ENCODE measurements around the gene KCNAB2. TPM values are rescaled to one million over a fixed set of nuclear protein-coding genes. Genes with fewer than 3 reads are reported as not detected.

Gene KCNAB2
- total RNA-seq, 3 donors from 2014 or later = 199 to 230 (median 202) TPM

DNA sequence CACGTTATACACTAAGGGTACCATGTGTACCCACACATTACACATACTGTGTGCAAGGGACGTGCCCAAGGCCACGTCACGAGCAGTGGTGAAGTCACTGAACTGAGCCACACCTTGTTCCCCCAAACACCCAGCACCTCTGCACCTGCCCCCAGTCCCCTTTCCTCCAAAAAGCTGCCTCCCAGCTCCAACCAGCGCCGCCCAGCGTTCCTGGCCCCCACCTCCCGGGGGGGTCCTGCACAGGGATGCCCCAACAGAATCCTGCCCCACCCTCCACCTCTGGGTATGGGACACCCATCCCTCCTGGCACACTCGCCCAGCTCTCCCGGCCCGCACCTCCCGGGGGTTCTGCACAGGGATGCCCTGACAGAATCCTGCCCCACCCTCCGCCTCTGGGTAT, 80.3 kb downstream of the KCNAB2 start:
- no peaks in the 10 kb centered on the region for H3K36me3 Mint-ChIP-seq (ENCODE audit: insufficient read depth)
- ATAC-seq = no peak
- no peaks in the 10 kb centered on the region for H3K9me3 Mint-ChIP-seq
- H3K4me3 Mint-ChIP-seq = no peak overlapping the region
- peaks cover 5% of the 10 kb centered on the region for H3K4me1 Mint-ChIP-seq (ENCODE audit: low read depth)
- peaks cover 5% of the 10 kb centered on the region for H3K27me3 Mint-ChIP-seq (ENCODE audit: low read depth)
- no peak for DNase-seq

DNA sequence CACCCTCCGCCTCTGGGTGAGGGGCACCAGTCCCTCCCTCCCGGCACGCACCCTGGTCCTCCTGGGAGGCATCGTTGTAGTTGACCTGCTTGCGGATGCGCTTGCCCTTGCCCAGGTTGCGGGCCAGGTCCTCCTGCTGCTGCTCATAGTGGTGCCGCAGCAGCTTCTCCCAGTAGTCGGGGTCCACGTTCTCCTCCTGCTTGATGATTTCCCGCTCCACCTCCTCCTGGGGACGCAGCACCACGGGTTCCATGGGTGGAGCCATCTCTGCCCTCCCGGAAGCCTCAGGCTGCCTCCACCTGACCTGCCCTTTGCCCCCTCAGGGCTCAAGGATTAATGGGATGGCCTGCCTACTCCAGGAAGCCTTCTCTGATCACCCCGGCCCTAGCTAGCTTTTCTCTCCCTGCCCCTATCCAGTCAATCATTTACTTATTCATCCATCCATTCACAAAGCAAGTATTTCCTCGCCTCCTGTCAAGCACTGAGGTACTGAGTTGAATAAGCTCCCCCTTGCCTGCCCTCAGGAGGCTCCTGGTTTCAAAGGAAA, 80.9 kb downstream of the KCNAB2 start:
- H3K9me3 Mint-ChIP-seq = no peaks in the 10 kb centered on the region
- DNase-seq = no peak

DNA sequence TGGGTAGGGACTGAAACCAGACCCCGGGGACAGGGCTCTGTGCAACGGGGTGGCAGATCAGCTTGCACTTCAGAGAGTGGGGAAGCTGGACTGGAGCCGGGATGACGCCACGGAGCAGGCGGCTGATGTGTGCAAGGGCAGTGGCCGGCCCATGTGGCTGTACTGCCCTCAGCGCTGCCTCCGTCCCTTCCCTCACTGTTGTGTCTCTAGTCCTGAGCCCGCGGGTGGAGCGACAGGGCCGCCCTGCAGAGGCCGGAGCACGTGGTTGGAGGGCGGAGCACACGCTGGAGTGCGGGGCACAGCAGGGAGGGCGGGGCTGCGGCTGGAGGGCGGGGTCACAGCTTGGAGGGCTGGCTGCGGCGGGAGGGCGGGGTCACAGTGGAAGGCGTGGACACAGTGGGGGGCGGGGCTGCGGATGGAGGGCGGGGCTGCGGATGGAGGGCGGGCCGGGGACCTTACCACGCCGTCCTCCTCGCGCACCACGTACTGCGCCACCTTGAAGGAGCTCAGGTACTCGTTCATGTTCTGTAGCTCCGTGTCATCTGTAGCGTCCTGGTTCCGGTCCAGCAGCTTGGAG, 82.0 kb downstream of the KCNAB2 start:
- no peak overlapping the region for H3K4me3 Mint-ChIP-seq
- DNase-seq (peak; percentile 65), ATAC-seq (peak; percentile 93)
- peaks cover 5% of the 10 kb centered on the region for H3K4me1 Mint-ChIP-seq (ENCODE audit: low read depth)
- peaks cover 7% of the 10 kb centered on the region for H3K9me3 Mint-ChIP-seq
- H3K27me3 Mint-ChIP-seq (ENCODE audit: low read depth) = peaks cover 5% of the 10 kb centered on the region
- peaks cover 3% of the 10 kb centered on the region for H3K36me3 Mint-ChIP-seq (ENCODE audit: insufficient read depth)

More for the DNA sequence above, 80.9 kb downstream of the KCNAB2 start:
- no peak for ATAC-seq
- Mint-ChIP-seq H3K4me3 (no peak overlapping the region), H3K36me3 (ENCODE audit: insufficient read depth) (no peaks in the 10 kb centered on the region), H3K27me3 (ENCODE audit: low read depth) (peaks cover 5% of the 10 kb centered on the region), H3K4me1 (ENCODE audit: low read depth) (peaks cover 5% of the 10 kb centered on the region)

DNA sequence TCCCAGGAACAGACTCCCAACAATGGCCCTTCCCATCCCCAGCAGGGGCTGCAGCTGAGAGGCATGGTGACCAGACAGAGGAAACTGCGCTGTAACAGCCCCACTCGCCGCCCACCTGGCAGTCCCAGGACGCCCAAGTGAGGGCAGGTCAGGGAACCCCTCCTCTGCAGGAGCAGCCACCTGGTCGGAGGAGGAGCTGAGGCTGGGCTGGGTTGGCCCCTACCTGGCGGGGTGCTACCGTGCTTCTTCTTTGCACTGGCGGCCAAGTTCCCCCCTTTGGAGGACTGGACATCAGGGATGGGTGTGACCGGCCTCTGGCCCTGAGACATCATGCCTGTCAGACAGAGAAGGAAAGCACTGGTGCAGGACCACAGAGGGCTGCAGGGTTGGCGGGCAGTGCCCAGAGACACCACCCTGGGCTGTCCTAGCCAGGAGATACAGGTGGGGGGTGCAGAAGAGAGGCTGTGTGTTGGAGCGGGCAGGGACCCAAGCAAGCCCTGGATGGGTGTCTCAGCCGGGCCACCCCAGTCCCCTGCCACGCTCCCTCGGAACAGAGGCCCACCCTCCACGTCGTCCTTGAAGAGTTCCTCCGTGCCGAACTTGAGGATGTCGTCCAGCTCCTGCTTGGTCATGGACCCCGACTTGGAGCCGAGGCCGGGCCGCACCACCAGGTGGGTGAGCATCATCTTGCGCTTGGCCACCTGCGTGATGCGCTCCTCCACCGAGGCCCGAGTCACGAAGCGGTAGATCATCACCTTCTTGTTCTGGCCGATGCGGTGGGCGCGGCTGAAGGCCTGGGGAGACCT, 82.8 kb downstream of the KCNAB2 start:
- DNase-seq (no peak), ATAC-seq (peak in 1 of 2 donors; percentile 3)
- Mint-ChIP-seq H3K4me1 (ENCODE audit: low read depth) (peaks cover 5% of the 10 kb centered on the region), H3K36me3 (ENCODE audit: insufficient read depth) (peaks cover 3% of the 10 kb centered on the region), H3K27me3 (ENCODE audit: low read depth) (peaks cover 5% of the 10 kb centered on the region), H3K4me3 (no peak overlapping the region), H3K9me3 (peaks cover 8% of the 10 kb centered on the region)

DNA sequence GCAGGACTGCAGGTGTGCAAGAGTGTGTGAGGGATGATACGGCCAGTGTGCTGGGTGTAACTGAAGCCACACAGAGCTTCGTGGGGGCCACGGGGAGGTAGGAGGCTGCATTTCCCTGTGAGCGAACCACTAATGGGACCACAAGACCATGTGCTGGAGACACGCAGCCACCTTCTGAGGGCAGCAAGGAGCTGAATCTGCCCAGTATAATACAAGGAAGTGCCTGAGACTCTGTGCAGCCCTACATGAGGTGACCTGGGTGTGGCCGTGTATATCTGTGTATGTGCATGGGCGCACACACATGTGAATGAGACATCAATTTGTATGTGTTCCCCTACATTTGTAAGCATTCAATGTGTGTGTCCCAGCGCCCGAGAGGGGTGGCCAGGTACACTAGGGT, 83.6 kb downstream of the KCNAB2 start:
- H3K4me3 Mint-ChIP-seq = no peak overlapping the region
- H3K4me1 Mint-ChIP-seq (ENCODE audit: low read depth) = peaks cover 5% of the 10 kb centered on the region
- DNase-seq (no peak), ATAC-seq (no peak)
- peaks cover 8% of the 10 kb centered on the region for H3K9me3 Mint-ChIP-seq
- peaks cover 3% of the 10 kb centered on the region for H3K36me3 Mint-ChIP-seq (ENCODE audit: insufficient read depth)
- H3K27me3 Mint-ChIP-seq (ENCODE audit: low read depth) = peaks cover 5% of the 10 kb centered on the region

DNA sequence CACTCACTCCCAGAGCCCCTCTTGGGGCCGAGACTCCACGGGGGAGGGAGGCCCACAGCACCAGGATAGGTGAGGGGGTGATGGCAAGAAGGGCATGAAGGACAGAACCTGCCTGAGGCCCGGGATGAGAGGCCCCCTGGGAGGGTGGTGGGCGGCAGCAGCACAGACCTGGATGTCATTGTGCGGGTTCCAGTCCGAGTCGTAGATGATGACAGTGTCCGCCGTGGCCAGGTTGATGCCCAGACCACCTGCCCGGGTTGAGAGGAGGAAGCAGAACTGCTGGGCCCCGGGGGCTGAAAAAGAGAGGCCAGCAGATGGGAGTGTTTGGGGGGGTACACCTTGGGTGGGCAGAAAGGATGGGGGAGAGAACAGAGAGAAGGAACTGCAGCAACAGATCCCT, 84.3 kb downstream of the KCNAB2 start:
- DNase-seq (no peak), ATAC-seq (no peak)
- Mint-ChIP-seq H3K4me3 (no peak overlapping the region), H3K27me3 (ENCODE audit: low read depth) (peaks cover 5% of the 10 kb centered on the region), H3K9me3 (peaks cover 8% of the 10 kb centered on the region), H3K4me1 (ENCODE audit: low read depth) (peaks cover 5% of the 10 kb centered on the region), H3K36me3 (ENCODE audit: insufficient read depth) (peaks cover 3% of the 10 kb centered on the region)

DNA sequence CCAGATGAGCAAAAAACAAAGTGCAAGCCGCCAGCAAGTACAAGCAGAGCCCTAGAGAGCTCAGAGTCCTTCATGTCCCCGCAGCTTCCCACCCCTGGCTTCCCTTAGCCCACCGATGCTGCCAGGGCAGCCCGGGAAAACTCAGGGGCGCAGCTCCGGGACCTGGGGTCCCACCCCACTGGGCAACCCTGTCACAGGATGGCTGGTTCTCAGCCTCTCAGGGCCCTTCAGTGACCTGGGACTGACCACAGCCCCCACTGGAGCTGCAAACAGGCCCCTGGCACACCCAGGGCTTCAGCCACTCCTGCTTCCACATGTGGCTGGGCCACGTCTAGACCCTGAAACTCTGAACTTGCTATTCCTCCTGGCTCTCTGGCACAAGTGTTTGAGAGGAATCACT, 84.9 kb downstream of the KCNAB2 start:
- Mint-ChIP-seq H3K9me3 (peaks cover 8% of the 10 kb centered on the region), H3K36me3 (ENCODE audit: insufficient read depth) (peaks cover 3% of the 10 kb centered on the region), H3K4me1 (ENCODE audit: low read depth) (peaks cover 5% of the 10 kb centered on the region), H3K4me3 (no peak overlapping the region), H3K27me3 (ENCODE audit: low read depth) (peaks cover 5% of the 10 kb centered on the region)
- no peak for ATAC-seq
- DNase-seq = no peak

DNA sequence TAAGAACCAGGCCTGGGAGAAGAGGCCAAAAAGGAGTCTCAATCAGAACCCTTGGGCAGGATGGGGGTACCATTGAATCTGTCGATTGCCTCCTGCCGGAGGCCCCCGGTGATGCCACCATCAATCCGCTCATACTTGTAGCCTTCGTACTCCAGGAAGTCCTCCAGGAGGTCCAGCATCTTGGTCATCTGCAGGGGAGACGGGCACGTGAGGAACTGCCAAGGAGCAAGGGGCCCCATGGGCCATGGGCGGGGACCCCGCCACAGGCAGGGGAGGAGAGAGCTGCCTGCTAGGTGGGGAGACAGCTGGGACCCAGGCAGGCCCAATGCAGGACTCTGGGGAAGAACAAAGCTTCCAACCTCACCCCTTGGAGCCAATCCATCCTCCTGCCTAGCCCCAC, 85.9 kb downstream of the KCNAB2 start:
- Mint-ChIP-seq H3K4me1 (ENCODE audit: low read depth) (peaks cover 3% of the 10 kb centered on the region), H3K27me3 (ENCODE audit: low read depth) (peaks cover 5% of the 10 kb centered on the region), H3K4me3 (no peak overlapping the region), H3K9me3 (peaks cover 8% of the 10 kb centered on the region), H3K36me3 (ENCODE audit: insufficient read depth) (peaks cover 3% of the 10 kb centered on the region)
- DNase-seq (no peak), ATAC-seq (no peak)

DNA sequence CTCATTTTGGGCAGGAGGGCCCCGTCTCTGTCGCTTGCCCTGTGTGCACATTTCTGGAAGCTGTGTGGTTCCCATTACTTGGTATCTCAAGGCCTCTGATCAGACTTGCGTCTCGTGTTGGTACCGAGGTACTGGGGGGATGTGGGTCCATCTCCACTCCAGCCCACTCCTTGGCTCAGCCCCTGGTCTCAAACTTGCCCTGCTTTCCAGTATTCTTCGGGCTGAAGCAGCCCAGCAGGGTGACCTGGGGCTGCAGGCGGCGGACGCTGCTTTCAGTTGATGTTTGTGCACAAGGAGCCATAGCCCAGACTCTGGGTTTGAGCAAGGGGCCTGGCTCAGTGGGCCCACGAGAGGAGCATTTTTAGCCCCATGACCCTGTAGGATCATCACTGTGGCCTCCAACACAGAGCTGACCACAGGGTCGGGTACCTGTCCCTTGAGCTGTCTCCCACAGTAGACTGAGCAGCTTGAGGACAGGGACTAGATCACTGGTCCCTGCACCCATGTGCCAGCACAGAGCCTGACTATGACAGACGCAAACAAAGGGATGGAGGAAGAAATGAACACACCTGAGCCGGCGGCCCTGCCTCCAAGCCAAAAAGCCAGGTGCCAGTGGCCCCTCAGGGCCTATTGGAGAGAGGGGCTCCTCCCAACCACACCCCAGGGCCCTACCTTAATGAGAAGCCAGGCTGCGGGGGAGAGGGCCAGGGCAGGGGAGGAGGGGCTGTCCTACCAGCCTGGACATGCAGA, 87.6 kb downstream of the KCNAB2 start:
- Mint-ChIP-seq H3K4me1 (ENCODE audit: low read depth) (no peaks in the 10 kb centered on the region), H3K27me3 (ENCODE audit: low read depth) (peaks cover 2% of the 10 kb centered on the region), H3K36me3 (ENCODE audit: insufficient read depth) (peaks cover 3% of the 10 kb centered on the region), H3K4me3 (no peak overlapping the region), H3K9me3 (peaks cover 8% of the 10 kb centered on the region)
- no peak for ATAC-seq
- DNase-seq = no peak

DNA sequence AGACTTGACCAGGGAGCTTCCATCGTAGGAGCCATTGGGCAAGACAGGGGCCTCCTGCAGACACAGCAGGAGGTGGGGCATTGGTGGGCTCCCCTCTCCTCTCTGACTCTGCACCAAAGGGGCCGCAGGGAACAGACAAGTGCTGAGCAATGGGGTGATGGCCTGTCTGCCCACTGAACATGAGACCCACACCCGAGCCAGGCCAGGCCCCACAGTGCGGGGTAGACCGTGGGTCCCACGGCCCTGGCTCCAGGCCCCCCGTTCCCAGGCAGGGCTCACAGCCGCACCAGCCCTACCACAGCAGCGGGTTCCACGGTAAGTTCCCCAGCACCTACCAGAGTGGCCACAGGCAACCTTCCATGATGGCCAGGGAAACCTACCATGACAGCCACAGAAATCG, 88.5 kb downstream of the KCNAB2 start:
- ATAC-seq (no peak), DNase-seq (no peak)
- H3K9me3 Mint-ChIP-seq = peaks cover 8% of the 10 kb centered on the region
- no peaks in the 10 kb centered on the region for H3K4me1 Mint-ChIP-seq (ENCODE audit: low read depth)
- H3K36me3 Mint-ChIP-seq (ENCODE audit: insufficient read depth) = peaks cover 3% of the 10 kb centered on the region
- peaks cover 2% of the 10 kb centered on the region for H3K27me3 Mint-ChIP-seq (ENCODE audit: low read depth)
- no peak overlapping the region for H3K4me3 Mint-ChIP-seq

DNA sequence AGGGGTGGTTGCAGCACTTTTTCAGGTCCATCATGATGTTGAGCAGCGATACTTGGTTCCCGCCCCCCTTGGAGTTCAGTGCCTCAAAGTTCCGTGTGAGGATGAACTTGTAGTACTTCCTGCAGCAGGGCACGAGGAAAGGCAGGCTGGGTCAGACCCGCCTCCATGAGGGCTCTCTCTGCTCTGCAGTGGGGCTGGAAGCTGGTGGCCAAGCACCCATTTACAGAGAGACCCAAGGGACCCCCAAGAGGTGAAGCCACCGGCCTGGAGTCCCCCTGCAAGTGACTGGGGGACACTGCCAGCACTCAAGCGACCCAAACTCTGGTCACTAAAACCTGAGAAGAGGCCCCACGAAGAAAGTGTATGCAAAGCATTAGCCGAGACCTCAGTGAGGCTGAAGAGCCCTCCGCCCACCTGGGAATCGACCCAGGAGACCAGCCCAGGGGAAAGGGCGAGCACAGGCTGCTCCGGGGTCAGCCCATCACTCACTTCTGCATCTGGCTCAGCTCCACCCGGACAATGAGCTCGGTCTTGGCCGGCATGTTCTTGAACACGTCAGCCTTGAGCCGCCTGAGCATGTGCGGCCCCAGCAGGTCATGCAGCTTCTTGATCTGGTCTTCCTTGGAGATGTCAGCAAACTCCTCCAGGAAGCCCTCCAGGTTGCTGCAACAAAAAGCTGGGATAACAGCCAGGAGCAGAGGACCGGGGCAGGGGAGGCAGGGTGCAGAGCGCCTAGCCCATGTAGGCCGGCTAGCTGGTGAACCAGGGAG, 89.2 kb downstream of the KCNAB2 start:
- H3K27me3 Mint-ChIP-seq (ENCODE audit: low read depth) = peaks cover 2% of the 10 kb centered on the region
- H3K4me1 Mint-ChIP-seq (ENCODE audit: low read depth) = no peaks in the 10 kb centered on the region
- H3K36me3 Mint-ChIP-seq (ENCODE audit: insufficient read depth) = peaks cover 3% of the 10 kb centered on the region
- H3K9me3 Mint-ChIP-seq = peaks cover 8% of the 10 kb centered on the region
- no peak overlapping the region for H3K4me3 Mint-ChIP-seq
- DNase-seq = no peak
- no peak for ATAC-seq

DNA sequence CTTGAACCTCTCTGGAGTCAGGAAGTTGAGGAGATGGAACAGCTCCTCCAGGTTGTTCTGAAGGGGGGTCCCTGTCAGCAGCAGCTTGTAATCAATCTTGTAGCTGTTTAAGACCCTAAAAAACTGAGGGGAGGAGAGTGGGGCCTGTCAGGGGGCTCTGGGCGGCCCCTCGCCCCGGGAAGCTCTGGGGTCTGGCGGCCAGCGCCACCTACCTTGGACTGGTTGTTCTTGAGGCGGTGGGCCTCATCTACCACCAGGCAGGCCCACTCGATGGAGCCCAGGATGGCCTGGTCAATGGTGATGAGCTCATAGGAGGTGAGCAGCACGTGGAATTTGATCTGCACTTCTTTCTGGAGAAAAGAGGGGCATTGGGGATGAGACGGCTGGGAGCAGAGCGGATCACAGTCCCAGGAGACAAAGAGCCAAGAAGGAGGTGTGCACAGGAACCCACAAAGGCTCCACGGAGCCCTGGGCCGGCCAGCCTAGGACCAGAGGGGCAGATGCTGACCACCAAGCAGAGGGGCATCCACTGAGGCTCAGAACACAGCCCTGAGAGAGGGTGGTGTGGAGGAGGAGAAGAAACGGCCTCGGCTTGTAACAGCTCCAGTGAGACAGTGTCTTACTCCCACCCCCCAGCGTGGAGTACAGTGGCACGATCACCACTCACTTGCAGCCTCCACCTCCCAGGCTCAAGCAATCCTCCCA, 91.0 kb downstream of the KCNAB2 start:
- H3K36me3 Mint-ChIP-seq (ENCODE audit: insufficient read depth) = peaks cover 3% of the 10 kb centered on the region
- peaks cover 2% of the 10 kb centered on the region for H3K27me3 Mint-ChIP-seq (ENCODE audit: low read depth)
- no peaks in the 10 kb centered on the region for H3K4me1 Mint-ChIP-seq (ENCODE audit: low read depth)
- DNase-seq (no peak), ATAC-seq (no peak)
- H3K4me3 Mint-ChIP-seq = no peak overlapping the region
- peaks cover 8% of the 10 kb centered on the region for H3K9me3 Mint-ChIP-seq

DNA sequence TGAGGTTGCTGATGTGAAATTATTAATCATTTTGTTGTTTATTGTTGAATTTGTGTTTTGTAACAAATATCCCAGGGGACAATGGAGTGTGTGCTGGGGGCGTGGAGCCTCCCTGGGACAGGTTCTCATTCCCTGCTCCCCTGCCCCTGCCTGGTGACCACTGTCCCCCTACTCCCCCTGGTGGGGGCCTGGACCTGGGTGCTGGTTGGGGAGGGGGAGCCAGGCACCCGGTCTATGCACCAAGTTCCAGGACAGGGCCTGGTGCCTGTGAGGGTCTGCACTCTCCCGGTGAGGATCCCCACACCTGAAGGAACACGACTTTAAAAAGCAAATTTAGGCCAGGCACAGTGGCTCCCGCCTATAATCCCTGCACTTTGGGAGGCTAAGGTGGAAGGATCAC, 92.1 kb downstream of the KCNAB2 start:
- ATAC-seq = no peak
- H3K4me3 Mint-ChIP-seq = no peak overlapping the region
- no peaks in the 10 kb centered on the region for H3K36me3 Mint-ChIP-seq (ENCODE audit: insufficient read depth)
- no peaks in the 10 kb centered on the region for H3K9me3 Mint-ChIP-seq
- no peaks in the 10 kb centered on the region for H3K4me1 Mint-ChIP-seq (ENCODE audit: low read depth)
- peaks cover 2% of the 10 kb centered on the region for H3K27me3 Mint-ChIP-seq (ENCODE audit: low read depth)
- DNase-seq = no peak
